Breast epithelium (tissue), 4 donors: ENCODE measurements around the gene MED22. TPM values are rescaled to one million over a fixed set of nuclear protein-coding genes. Genes with fewer than 3 reads are reported as not detected.

ENCODE experiments used
- DNase-seq, 2 donors: peaks; one replicate each; pipeline ENCODE4 v3.0.0-alpha.2; 2019; ENCODE audit warnings: low spot score in 2 of 2
- H3K27ac ChIP-seq, 2 donors: fragments of 200-600 bp; sonication (generic) in 1 of 2; one replicate each; pipeline ENCODE4 v1.5.1; 2016 to 2019; ENCODE audit warnings: mild to moderate bottlenecking in 1 of 2
- H3K27me3 ChIP-seq, 2 donors: fragments of 200-600 bp; sonication (generic) in 1 of 2; one replicate each; pipeline versions ENCODE4 v1.5.1 to v1.6.0; 2017 to 2019; ENCODE audit warnings: control low read depth in 1 of 2, mild to moderate bottlenecking in 1 of 2
- H3K36me3 ChIP-seq: fragments of 200-600 bp; one replicate; pipeline ENCODE4 v1.5.1; 2019
- H3K4me1 ChIP-seq, 2 donors: fragments of 200-600 bp; sonication (generic); one replicate each; pipeline ENCODE4 v1.5.1; 2016 to 2019; ENCODE audit warnings: control low read depth in 1 of 2
- H3K4me3 ChIP-seq, 3 donors: fragments of 200-600 bp; sonication (generic); 1 replicate in 2 of 3; 2 replicates in 1 of 3; pipeline ENCODE4 v1.5.1; 2016 to 2019; ENCODE audit warnings: mild to moderate bottlenecking in 3 of 3, moderate library complexity in 2 of 3
- H3K9me3 ChIP-seq, 2 donors: fragments of 200-600 bp; sonication (generic) in 1 of 2; one replicate each; pipeline ENCODE4 v1.5.1; 2016 to 2019; ENCODE audit warnings: control low read depth in 1 of 2
- CTCF ChIP-seq, 3 donors: fragments of 450-650 bp; IDR thresholded peaks; one replicate each; pipeline ENCODE4 v1.5.1; 2016 to 2017; ENCODE audit warnings: antibody characterized with exemption in 3 of 3, mild to moderate bottlenecking in 3 of 3, moderate library complexity in 3 of 3
- POLR2A ChIP-seq: fragments of 450-650 bp; IDR thresholded peaks from one replicate; pipeline ENCODE4 v1.6.1; 2016; ENCODE audit warnings: antibody characterized with exemption, mild to moderate bottlenecking, moderate library complexity
- POLR2AphosphoS5 ChIP-seq, 3 donors: sonication (generic); formaldehyde crosslinking; IDR thresholded peaks; one replicate each; pipeline ENCODE4 v1.6.1; 2017; ENCODE audit warnings: antibody characterized with exemption in 3 of 3
- intact Hi-C: fragments of 100-400 bp; cut with DNase I; formaldehyde crosslinking; loops from one replicate; pipeline ENCODE4 v1.15.1; 2023; ENCODE audit warnings: low total_unique reads
- total RNA-seq, 3 donors: library from RNA; depleted of rRNA; stranded (reverse); fragments of >200 nt; gene quantifications; one replicate each; pipeline ENCODE4 v1.1.0, GENCODE V29; 2016

Gene MED22
- total RNA-seq, 3 donors from 2014 or later, result 19.2 to 32.2 (median 31.1) TPM

- no peaks in the 10 kb centered on the region for H3K36me3 ChIP-seq
- H3K4me3 ChIP-seq, result no peak overlapping the region
- TF ChIP-seq POLR2AphosphoS5 (IDR thresholded peaks at IDR 0.05), result no peak
- no peak for TF ChIP-seq CTCF (IDR thresholded peaks at IDR 0.05)
- TF ChIP-seq POLR2A, result no peak
Observed at GRCh38 chr9:133369933-133370332, 22.0 kb upstream of the MED22 start.

GRCh38 chr9:133369422-133369821, 21.5 kb upstream of the MED22 start:
- H3K36me3 ChIP-seq, result no peaks in the 10 kb centered on the region
- peaks cover 0 to 29% of the 10 kb centered on the region in 2 donors for H3K4me1 ChIP-seq
- H3K27ac ChIP-seq, result peak overlapping the region in 1 of 2 donors; percentile 17

More at GRCh38 chr9:133369933-133370332, 22.0 kb upstream of the MED22 start:
- peak overlapping the region in 1 of 2 donors; percentile 17 for H3K27ac ChIP-seq
- no peak for DNase-seq
- H3K27me3 ChIP-seq, result no peaks in the 10 kb centered on the region
- no peaks in the 10 kb centered on the region for H3K9me3 ChIP-seq
- intact Hi-C loops, result no loop called here
- H3K4me1 ChIP-seq, result peaks cover 0 to 29% of the 10 kb centered on the region in 2 donors

GRCh38 chr9:133368249-133368881, 20.4 kb upstream of the MED22 start:
- intact Hi-C loops, result no loop called here
- TF ChIP-seq POLR2AphosphoS5 (IDR thresholded peaks at IDR 0.05) (no peak), CTCF (IDR thresholded peaks at IDR 0.05) (no peak), POLR2A (no peak)
- no peaks in the 10 kb centered on the region for H3K9me3 ChIP-seq
- H3K36me3 ChIP-seq, result no peaks in the 10 kb centered on the region
- H3K4me3 ChIP-seq, result peak overlapping the region in 1 of 3 donors; percentile 32
- H3K27me3 ChIP-seq, result no peaks in the 10 kb centered on the region
- no peak overlapping the region for H3K27ac ChIP-seq
- DNase-seq, result no peak
- peaks cover 0 to 29% of the 10 kb centered on the region in 2 donors for H3K4me1 ChIP-seq

More at GRCh38 chr9:133369422-133369821, 21.5 kb upstream of the MED22 start:
- Histone ChIP-seq H3K9me3 (no peaks in the 10 kb centered on the region), H3K4me3 (no peak overlapping the region), H3K27me3 (no peaks in the 10 kb centered on the region)
- intact Hi-C loops, result no loop called here
- no peak for DNase-seq
- TF ChIP-seq POLR2A, result no peak
- TF ChIP-seq POLR2AphosphoS5 (IDR thresholded peaks at IDR 0.05), result no peak
- TF ChIP-seq CTCF (IDR thresholded peaks at IDR 0.05), result no peak

- Histone ChIP-seq H3K27ac (no peak overlapping the region), H3K9me3 (no peaks in the 10 kb centered on the region), H3K36me3 (no peaks in the 10 kb centered on the region), H3K4me3 (no peak overlapping the region), H3K27me3 (no peaks in the 10 kb centered on the region), H3K4me1 (peaks cover 0 to 29% of the 10 kb centered on the region in 2 donors)
- intact Hi-C loops, result no loop called here
- no peak for DNase-seq
- TF ChIP-seq CTCF (IDR thresholded peaks at IDR 0.05), result no peak
- TF ChIP-seq POLR2A, result no peak
- no peak for TF ChIP-seq POLR2AphosphoS5 (IDR thresholded peaks at IDR 0.05)
Observed at GRCh38 chr9:133367778-133368177, 19.8 kb upstream of the MED22 start.

GRCh38 chr9:133367221-133367620, 19.3 kb upstream of the MED22 start:
- H3K9me3 ChIP-seq, result no peaks in the 10 kb centered on the region
- DNase-seq, result no peak
- no peaks in the 10 kb centered on the region for H3K27me3 ChIP-seq
- no peak for TF ChIP-seq POLR2AphosphoS5 (IDR thresholded peaks at IDR 0.05)
- peaks cover 0 to 28% of the 10 kb centered on the region in 2 donors for H3K4me1 ChIP-seq
- intact Hi-C loops, result no loop called here
- no peaks in the 10 kb centered on the region for H3K36me3 ChIP-seq
- no peak overlapping the region for H3K4me3 ChIP-seq
- H3K27ac ChIP-seq, result no peak overlapping the region
